Endothelial cell (in vitro differentiated cells): Measurements from ENCODE around the gene PBX2. TPM values are rescaled to one million over a fixed set of nuclear protein-coding genes. Genes with fewer than 3 reads are reported as not detected.
A peak's percentile ranks its signal among the peaks of the same experiment; 100 is the strongest.

Source experiments
- DNase-seq: peaks from one replicate; pipeline ENCODE4 v3.0.0; 2021; ENCODE audit warnings: low spot score
- H3K27ac Mint-ChIP-seq: one replicate; pipeline ENCODE4 v1.8.0; 2021; ENCODE audit warnings: mixed read lengths, inconsistent platforms; ENCODE audit not compliant: unreplicated experiment
- H3K27me3 Mint-ChIP-seq: one replicate; pipeline ENCODE4 v1.8.0; 2021; ENCODE audit warnings: mild to moderate bottlenecking, moderate library complexity, mixed read lengths, inconsistent platforms; ENCODE audit not compliant: unreplicated experiment
- H3K36me3 Mint-ChIP-seq: one replicate; pipeline ENCODE4 v1.8.0; 2021; ENCODE audit warnings: mild to moderate bottlenecking, low read depth, mixed read lengths, inconsistent platforms; ENCODE audit not compliant: unreplicated experiment
- H3K4me1 Mint-ChIP-seq: one replicate; pipeline ENCODE4 v1.8.0; 2021; ENCODE audit warnings: mild to moderate bottlenecking, mixed read lengths, inconsistent platforms; ENCODE audit not compliant: unreplicated experiment
- H3K4me3 Mint-ChIP-seq: one replicate; pipeline ENCODE4 v1.8.0; 2021; ENCODE audit warnings: mild to moderate bottlenecking, mixed read lengths, inconsistent platforms; ENCODE audit not compliant: unreplicated experiment
- H3K9me3 Mint-ChIP-seq: one replicate; pipeline ENCODE4 v1.8.0; 2021; ENCODE audit warnings: mixed read lengths, inconsistent platforms; ENCODE audit not compliant: unreplicated experiment
- CTCF ChIP-seq: fragments of 200-600 bp; sonication (generic); IDR thresholded peaks from one replicate; pipeline ENCODE4 v1.5.0; 2021; ENCODE audit warnings: antibody characterized with exemption; ENCODE audit not compliant: unreplicated experiment
- total RNA-seq: library from RNA; stranded (reverse); fragmentation: NEBNext Ultra II Directional; extraction: Animal tissue kit (Norgen Biotek cat#: 25700); gene quantifications from one replicate; pipeline ENCODE4 v1.2.1, GENCODE V29; 2021; ENCODE audit not compliant: unreplicated experiment

Gene PBX2
- total RNA-seq, 1 donor from 2014 or later, result 308 TPM

- DNase-seq, result no peak
- H3K4me3 Mint-ChIP-seq, result no peak overlapping the region
- peaks cover 5% of the 10 kb centered on the region for H3K27me3 Mint-ChIP-seq
- H3K4me1 Mint-ChIP-seq, result peaks cover 33% of the 10 kb centered on the region
- peaks cover 14% of the 10 kb centered on the region for H3K36me3 Mint-ChIP-seq
- peak overlapping the region; percentile 100 for H3K27ac Mint-ChIP-seq
- H3K9me3 Mint-ChIP-seq, result no peaks in the 10 kb centered on the region
- TF ChIP-seq CTCF, result no peak
Measured at GRCh38 chr6:32198866-32199265, 8.9 kb upstream of the PBX2 start.

DNA sequence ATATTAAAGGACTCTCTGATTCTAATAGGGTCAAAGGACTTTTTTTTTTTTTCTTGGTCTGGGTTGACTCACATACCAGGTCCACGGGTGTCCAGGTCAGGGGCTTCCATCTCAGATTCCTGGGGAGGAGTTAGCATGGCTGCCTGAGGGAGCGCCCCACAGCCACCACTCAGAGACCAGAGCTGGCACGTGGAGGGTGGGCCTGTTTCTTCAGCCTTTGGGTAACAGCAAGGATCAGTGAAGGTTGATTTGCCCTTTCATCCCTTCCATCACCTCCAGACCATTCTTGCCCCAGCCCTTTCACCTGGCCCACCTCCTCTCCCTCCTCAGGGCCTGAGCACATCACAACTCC lies 8.3 kb upstream of the PBX2 start:
- Mint-ChIP-seq H3K36me3 (peaks cover 11% of the 10 kb centered on the region), H3K4me1 (peaks cover 37% of the 10 kb centered on the region), H3K4me3 (no peak overlapping the region), H3K27me3 (peaks cover 5% of the 10 kb centered on the region), H3K9me3 (no peaks in the 10 kb centered on the region), H3K27ac (peak overlapping the region; percentile 100)
- no peak for DNase-seq
- TF ChIP-seq CTCF, result no peak

GRCh38 chr6:32196682-32197616 lies 6.9 kb upstream of the PBX2 start:
- DNase-seq, result no peak
- H3K4me1 Mint-ChIP-seq, result peaks cover 45% of the 10 kb centered on the region
- no peaks in the 10 kb centered on the region for H3K9me3 Mint-ChIP-seq
- peaks cover 7% of the 10 kb centered on the region for H3K27me3 Mint-ChIP-seq
- H3K27ac Mint-ChIP-seq, result peak overlapping the region; percentile 100
- peak overlapping the region; percentile 52 for H3K4me3 Mint-ChIP-seq
- no peak for TF ChIP-seq CTCF
- peaks cover 8% of the 10 kb centered on the region for H3K36me3 Mint-ChIP-seq

DNA sequence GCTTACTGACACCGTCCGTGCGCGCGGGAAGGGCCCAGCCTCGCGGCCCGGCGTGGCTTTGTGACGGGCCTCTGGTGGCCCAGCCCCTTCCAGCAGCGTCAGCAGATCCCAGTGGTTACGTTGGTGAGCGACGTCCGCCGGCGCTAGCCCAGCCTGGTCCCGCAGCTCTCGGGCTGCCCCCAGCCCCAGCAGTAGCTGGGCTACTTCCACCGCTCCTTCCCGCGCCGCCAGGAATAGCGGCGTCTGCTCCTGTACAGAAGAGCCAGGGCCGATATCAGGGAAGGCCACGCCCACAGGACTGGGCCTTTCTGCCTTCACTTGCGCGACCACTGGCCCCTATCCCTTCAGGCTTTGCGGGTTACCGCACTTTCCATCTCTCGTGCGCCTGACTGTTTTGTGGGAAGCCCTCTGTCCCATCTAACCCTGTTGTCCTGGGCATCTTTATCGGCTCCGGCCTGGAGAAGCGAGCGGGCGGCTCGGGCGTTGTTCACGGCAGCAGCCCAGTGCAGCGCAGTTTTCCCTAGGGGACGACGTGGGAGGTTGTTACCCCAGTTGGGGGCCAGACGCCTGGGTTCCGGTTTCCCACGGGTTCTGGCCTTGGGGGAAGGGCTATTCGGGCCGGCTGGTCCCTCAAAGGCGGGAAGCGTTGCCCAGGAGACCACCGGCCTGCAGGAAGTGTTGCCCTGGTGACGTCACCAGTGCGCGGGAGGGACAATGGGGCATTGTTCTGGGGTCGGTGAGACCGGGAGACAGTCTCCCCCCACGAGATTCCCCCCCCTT lies 6.1 kb upstream of the PBX2 start:
- Mint-ChIP-seq H3K4me3 (peak overlapping the region; percentile 92), H3K36me3 (peaks cover 8% of the 10 kb centered on the region), H3K4me1 (peaks cover 54% of the 10 kb centered on the region), H3K9me3 (no peaks in the 10 kb centered on the region), H3K27ac (peak overlapping the region; percentile 100), H3K27me3 (peaks cover 11% of the 10 kb centered on the region)
- TF ChIP-seq CTCF, result peak; percentile 44
- DNase-seq, result peak; percentile 90

DNA sequence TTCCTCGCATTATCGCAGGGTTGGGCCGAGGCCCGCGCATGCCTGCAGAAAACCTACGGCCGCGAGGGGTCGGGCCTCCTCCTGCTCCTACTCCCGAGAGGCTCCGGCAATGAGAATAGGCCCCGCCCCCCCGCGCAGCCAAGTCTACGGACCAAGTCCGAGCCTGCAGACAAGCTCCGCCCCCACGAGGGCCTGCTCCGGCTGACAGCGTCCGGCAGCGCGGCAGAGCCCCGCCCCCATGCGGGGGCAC lies 5.6 kb upstream of the PBX2 start:
- H3K27ac Mint-ChIP-seq, result peak overlapping the region; percentile 86
- peaks cover 8% of the 10 kb centered on the region for H3K36me3 Mint-ChIP-seq
- H3K9me3 Mint-ChIP-seq, result no peaks in the 10 kb centered on the region
- peak overlapping the region; percentile 79 for H3K4me3 Mint-ChIP-seq
- H3K4me1 Mint-ChIP-seq, result peaks cover 56% of the 10 kb centered on the region
- peak; percentile 99 for DNase-seq
- H3K27me3 Mint-ChIP-seq, result peaks cover 11% of the 10 kb centered on the region
- no peak for TF ChIP-seq CTCF
